COLO668 (cell line): ENCODE measurements around the gene PDE4B.

Source experiments
- DNase-seq: peaks from one replicate; lab custom pipeline; 2025; ENCODE audit not compliant: unreplicated experiment; lab: John Stamatoyannopoulos, UW

PDE4B gene

DNA sequence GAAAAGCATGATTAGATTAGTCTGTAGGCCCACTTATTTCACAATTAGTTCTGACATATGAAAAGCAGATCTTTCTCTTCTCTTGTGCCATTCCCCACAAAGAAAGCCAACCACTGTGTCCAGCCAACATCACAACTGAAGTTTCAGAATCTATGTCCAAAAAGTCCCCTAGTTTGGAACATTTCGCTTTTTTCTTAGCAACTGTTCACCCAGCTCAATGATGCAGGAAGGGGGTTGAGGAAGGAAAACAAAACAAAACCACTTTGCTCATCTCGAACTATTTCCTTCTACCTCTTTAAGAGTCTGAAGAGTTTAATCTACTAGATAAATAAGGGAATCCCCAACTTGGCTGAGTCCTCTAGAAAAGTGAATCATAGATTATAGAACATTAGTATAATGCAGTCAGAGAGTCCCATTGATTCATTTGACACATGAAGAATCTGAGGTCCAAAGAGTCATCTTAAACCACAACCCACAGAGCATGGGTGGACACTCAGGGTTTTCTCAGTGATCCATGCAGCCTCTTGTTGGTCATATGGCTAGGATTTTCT is 581.9 kb downstream of the PDE4B start:
- no peak for DNase-seq

DNA sequence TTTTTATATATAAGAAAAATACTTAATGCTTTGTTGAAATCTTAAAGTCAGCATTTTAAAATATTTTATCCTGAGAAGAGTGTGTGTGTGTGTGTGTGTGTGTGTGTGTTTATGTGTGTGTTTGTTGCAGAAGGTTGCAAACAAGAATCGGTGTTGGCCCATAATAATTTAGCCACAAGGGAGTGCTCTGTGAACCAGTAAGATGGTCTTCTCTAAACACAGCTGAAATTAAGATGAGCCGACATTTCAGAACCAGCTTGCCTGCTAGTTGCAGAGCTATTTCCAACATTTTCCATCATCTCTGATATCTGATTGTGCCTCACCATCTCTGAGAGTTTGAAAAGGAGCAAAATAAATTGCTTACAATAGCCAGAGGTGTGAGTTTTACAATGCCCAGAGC is 582.4 kb downstream of the PDE4B start:
- DNase-seq, result no peak

DNA sequence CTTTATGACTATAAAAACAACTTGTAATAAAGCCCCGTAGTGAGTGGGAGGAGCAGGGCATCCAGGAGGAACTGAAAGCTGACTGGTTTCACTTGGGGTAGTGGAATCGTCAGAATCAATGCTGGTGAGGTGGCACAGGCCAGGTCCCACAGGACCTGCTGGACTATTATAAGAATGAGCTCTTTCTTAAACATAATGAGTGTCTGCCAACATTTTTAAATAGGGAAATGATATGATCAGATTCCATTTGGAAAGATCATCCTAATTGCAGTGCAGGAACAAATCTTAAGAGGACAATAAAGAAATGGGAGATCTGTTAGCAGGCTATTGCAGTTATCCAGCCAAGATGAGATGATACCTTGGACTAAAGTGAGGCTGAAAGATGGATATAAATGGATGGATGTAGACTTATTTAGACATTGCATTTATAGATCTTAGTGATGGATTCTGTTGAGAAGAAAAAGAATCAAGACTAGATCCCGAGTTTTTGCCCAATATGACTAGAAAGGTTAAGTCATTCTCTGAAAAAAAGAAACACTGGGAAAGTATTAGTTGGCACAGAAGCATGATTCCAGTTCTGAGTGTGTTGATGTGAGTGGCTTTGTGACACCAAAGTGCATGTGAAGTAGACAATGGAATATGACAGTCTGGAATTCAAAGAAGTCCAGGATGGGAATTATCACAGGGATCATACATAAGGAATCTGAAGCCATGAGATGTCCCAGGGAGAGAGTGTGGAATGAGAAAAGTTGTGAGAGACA is 587.9 kb downstream of the PDE4B start:
- DNase-seq, result no peak

DNA sequence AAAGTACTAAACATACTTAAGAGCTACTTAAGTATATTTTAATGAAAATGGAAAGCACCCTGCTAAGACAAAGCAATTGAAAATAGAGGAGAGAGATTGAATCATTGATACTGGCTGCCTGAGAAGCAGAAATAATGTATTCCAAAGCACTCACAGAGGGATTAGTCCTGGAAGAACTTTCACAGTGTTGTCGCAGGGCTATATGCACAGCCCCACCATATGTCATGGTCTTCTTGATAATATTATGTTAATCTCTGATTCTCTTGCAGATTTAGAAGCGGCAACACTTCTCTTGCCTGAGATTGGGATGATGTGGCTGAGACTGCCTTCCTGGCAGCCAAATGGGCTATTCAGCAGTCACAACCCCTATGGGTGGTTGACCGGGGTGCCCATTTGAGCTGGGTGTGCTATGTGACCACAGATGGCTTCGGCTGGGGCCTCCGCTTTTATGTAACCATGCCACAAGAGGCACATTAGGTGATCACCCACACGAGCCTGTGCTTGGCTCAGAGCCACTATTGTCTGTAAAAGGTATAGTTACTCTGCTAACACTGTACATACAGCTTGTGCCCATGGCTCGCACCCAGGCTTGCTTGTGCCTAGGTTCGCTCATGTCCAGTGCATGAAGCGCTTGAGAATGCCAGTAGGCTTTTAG is 589.1 kb downstream of the PDE4B start:
- no peak for DNase-seq

DNA sequence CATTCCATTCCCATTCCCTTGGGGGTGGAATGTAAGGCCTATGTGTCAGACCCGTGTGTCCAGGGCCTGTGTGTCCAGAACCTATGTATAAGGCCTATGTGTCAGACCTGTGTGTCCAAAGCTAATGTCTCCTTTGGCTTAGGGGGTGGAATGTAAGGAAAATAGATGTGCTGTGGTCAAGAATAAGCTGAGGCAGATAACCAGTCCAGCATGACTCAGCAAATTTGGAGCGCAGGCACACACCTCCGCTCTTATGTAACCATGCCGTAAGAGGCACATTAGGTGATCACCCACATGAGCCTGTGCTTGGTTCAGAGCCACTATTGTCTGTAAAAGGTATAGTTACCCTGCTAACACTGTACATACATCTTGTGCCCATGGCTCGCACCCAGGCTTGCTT is 590.5 kb downstream of the PDE4B start:
- no peak for DNase-seq

DNA sequence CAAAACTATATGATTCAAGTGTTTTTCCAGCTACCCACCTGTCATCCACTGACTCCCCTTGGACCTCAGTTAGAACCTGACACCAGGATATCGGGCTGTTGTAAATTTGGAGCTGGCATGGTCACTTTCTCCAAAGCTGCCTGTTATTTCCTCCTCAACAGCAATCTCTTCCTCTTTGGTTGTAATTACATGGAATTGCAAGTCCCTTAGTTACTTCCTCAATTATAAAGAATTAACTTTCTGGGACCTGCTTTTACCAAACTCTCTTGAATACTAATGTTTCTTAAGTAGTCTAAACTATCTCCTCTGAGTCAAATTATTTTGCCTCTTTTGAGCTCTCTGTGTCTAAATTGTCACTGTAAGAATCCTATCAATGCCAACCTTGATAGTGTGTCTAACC is 590.9 kb downstream of the PDE4B start:
- no peak for DNase-seq

DNA sequence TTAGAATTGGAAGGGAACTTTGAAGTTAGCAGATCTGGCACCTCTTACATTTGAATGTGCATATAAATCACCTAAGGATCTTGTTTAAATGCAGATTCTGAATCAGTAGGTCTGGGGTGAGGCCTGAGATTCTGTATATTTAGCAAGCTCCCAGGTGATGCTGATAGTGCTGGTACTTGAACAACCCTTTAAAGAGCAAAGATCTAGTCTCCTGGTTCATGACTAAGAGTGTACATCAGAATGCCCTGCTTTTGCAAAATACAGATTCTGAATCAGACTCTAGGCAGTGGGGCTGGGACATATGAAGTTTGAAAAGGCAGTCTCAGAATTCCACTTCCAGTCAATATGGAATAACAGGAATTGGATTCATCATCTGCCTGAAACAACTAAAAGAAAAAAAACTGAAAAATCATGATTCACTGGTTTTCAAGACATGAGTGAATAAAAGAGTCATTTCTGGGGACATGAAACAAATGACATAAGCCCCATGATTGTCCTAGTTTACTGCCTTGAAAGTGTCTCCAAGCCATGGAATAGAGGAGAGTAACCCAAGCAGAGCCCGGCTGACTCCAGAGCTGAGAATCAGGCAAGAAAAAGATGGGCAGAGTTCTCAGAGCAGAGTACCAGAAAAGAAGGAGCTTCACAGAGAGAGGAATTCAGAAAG is 591.7 kb downstream of the PDE4B start:
- no peak for DNase-seq

DNA sequence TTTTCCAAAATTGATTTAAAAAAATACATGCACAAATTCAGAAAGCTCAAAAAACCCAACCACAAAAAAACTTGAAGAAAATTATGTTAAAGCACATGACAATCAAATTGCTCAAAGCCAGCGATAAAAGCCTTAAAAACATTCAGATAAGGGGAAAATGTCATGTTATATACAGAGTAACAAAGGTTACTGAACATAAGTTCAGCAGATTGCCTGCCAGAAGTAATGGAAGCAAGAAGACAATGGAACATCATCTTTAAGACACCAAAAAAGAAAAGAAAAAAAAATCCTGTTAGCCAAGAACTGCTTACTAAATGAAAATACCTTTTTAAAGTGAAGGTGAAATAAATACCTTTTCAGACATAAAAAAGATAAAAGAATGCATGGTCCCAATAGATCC is 594.0 kb downstream of the PDE4B start:
- DNase-seq, result no peak

DNA sequence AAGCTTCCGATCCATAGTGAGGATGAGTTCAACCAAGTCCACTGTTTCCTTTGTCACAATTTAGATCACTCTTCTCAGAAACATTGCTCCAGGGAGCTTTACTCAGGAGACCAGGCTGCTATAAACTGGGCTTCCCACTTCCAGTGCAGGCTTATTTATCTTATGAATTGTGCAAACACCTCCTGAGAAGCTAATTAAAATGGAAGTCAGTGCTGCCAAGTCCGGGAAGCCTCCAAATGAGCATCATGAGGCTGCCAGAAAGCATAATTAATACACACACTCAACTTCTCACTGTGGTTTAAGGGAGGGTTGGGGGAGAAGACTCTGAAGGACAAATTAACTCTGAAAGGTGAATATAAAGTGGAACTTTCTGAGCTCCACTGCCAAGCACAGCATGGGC is 596.2 kb downstream of the PDE4B start:
- DNase-seq, result no peak

DNA sequence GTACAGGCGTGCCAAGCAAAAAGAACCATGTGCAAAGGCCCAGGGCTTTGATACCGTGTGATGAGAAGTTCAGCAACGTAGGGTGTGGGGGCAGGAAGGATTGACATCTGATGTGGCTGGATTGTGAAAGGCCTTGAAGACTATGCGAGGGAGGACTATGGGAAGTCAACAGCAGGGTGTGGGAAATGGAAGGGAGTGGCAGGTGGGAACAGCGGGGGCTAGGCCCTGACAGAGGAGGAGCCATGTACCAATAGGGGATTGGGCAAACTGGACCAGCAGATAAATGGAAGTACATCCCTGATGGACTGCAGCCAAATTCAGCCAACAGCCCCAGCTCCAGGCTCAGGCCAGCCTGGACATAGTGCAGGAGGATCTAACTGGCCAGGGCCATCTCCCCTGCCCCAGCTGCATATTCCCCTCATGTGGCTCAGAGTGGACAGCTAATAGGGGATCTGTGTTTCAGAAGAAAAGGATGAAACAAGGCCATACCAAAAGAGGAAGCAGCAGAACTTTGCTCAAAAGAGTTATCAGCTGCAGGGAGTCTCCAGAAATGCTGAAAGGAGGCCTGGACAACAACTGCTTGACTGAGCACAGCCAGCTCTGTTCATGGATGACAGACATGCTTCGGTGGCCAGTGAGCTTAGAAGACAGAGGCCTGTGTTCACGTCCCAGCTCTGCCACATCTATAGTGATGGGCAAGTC is 601.0 kb downstream of the PDE4B start:
- no peak for DNase-seq

DNA sequence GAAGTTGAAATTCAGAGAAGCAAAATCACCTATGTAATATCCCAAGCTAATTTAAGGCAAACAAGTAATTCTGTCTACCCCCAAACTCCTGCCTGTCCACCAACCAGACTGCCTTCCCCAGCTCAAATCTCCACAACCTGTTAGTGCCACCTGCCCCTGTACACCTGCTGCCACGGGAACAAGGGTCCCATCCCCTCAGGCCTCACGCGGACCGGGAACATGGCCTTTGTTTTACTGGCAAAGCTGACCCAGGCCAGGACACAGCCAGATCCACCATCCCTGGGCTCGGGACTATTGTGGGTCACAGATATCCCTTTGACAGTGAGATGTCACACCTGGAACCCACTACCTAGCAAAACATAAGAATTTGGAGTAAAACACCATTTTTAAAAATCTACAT is 601.9 kb downstream of the PDE4B start:
- DNase-seq, result no peak

DNA sequence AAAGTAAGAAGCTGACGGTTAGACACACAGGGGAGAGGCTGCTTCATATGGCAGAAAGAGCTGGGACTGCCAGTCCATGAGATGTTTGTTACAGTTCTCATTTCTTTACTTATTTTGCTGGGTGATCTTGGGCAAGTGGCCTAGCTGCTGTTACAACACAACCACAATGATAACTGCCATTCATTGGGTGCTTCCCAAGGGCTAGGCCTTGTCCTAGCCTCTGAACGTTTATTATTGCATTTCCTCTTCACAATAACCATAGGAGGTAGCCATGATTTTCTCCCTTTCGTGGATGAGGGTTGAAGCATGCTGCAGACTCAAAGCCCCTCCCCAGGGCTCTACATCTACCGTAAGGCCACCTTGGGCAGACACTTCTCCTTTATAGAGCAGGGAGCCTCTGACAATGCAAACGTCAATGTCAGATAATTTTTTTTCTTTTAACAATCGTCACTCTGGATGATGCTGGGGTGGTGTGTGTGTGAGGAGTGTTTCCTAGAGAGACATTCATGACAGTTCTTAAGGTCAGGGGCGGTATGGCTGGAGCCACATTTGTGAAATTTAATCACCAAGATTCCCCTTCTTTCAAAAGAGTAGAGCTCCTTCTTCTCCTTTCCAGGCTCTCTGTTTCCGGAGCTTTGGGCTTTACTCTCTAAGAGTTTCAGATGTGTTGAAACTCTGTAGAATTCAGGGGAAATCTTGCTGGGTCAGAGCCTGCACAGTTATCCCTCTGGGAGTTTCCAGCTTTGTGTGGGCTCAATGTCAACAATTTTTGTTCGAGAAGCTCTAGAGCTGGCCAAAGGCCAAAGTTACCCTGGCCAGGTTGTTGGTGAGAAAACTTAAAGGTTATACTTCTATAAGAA is 602.7 kb downstream of the PDE4B start:
- DNase-seq, result no peak

DNA sequence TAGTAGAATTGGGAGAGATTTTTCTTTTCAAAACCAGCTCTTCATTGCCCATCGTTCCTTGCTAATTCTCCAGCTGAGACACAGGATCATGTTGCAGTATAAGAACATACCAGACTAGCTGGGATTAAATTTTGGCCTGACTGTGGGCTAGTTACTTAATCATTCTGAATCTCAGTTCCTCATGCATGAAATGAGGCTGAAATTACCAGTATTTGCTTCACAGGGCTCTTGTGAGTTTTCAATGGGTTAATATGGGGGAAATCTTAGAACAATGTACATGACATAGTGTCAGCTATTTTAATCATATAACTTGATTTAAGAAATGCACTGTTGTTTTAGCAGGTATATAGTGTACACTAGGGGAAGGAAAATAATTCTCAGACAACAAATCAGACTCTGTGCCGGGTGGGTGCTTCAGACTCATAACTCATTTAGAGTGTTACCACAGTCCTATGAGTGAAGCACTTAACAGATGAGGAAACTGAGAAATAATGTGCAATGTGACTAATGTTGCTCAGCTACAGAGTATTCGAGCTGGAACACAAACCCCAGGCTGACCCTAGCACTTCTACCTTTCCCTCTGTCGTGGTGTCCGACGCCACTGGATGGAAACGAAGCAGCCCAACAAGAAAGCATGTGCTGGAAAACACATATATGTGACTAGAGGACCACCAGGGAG is 603.7 kb downstream of the PDE4B start:
- DNase-seq, result no peak

DNA sequence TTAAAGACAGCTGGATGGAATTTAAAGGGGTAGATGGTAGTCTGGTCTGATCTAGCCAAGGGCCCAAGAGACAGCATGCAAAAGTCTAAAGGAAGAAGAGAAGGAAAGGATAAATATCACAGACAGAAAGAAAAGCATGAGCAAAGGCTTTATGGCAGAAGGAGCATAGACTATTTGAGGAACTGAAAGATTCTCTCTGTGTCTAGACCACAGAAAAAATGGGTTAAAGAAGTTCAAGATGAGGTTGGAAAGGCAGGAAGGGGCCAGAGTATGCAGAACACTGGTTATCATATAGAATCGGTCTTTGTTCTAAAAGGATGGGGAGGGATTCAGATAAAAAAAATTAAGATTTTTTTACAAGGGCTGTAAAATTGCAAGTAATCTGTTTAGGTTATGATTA is 604.5 kb downstream of the PDE4B start:
- no peak for DNase-seq

DNA sequence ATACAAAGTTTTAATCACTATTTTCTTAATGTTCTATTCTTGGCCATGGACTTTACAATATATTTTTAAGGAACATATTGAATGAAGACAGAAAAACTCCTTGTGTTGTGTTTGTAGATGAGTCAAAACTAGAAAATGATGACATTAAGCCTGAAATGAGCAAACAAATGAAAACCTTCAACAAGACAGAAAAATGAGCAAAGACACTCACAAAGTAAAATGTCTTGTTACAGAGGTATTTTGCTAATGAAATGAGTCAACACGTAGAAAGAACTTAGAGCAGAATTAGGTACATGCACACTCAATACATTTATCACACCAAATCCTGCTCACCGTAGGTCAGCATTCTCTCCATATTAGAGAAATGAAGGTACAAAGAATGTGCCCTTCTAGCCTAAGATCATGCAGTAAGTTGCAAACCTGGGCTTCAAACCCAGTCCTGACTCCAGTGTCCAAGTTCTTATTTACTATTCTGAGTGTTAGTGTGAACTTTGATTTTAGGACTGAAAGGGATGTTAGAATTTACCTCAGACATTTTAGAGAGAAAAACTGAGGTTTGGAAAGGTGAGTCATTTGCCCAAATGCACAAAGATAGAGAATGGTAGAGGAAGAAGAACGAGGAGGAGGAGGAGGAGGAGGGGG is 607.3 kb downstream of the PDE4B start:
- DNase-seq, result no peak

DNA sequence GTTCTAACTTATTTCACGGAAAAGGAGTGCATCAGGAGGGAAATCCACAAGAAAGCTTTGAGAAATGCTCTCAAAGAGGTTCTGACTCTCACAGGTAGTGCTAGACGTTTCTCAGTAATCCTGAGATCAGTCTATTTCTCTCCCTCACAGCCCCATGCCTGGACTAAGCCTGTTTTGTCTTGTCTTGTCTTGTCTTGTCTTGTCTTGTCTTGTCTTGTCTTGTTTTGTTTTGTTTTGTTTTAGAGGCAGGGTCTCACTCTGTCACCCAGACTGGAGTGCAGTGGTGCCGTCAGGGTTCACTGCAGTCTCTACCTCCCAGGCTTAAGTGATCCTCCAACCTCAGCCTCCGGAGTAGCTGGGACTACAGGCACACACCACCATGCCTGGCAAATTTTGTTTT is 608.0 kb downstream of the PDE4B start:
- no peak for DNase-seq

DNA sequence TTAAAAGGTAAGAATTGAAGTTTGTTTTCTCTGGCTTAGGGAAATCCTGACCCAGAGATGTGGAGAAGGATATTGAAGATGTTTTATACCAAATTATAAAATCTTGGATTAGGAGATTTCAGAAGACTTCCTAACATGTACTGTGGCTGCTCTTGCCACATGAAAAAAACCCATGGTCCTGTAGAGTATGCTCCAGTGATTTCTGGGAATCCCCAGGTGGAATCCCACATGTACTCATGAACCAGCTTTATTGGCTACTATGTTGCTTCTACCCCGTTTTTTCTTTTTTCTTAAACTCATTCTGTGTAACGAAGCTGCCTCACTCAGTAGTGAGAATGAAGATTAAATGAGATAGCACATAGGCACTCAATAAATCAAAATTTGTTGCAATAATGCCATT is 608.5 kb downstream of the PDE4B start:
- DNase-seq, result no peak

DNA sequence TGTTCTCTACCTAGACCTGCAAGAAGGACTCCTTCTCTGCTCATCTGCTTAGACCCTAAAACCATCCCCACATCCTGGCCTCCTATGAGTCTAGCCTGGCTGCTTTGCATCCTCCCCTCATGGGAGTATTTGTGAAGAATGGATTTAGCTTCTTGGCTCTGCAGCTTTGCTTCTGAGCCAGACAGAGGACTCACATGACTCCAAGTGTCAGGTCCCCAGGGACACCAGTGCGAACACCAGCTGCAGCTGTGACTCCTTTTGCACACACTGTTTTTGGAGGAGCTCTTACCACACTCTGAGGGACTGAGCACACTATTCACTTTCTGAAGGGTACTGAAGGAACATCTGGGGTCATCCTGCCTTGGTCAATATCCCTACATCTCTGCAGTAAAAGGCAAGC is 609.5 kb downstream of the PDE4B start:
- DNase-seq, result no peak

DNA sequence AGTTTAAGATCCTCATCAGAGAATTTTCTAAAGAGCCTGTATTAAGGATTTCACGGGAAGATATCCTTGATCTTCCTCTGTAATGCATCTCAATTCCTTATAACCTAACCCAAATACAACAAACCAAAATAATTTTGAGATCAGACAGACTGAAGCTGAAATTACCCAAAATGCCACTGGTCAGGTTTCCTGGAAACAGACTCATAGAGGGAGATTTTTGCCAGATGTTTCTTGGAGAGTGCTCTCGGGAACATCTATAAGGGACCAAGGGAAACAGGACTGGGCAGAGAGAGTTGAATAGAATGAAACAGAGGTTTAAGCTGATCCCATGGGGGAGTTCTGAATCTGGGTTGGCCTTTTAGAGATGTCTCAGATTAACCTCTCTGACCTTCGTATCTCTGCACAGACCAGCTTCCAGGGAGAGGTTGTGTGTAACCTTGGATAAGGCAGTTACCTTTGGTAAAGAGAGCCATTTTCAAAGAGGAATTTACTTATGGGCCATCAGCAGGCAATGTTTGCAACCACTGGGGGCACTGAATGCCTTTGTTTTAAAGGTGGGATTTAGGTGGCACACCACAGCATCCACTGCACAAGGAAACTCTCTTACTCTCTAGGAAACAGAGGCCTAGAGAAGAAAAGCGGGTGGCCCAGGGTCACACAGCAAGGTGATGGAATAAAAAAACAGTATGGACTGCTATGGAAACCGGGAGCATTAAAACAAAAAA is 610.5 kb downstream of the PDE4B start:
- no peak for DNase-seq
